Activated T-cell treated with anti-CD3 and anti-CD28 coated beads for 1 hour (primary cell): Measurements from ENCODE around the gene CFTR.
"Not testable (repeated sequence)": the region's sequence is repeated elsewhere in the genome, so short reads cannot be mapped to it uniquely, and the experiment has no call there.

Experiments
- DNase-seq: peaks from one replicate; pipeline ENCODE4 v3.0.0-alpha.2; 2020; ENCODE audit warnings: low read depth

CFTR gene

DNA sequence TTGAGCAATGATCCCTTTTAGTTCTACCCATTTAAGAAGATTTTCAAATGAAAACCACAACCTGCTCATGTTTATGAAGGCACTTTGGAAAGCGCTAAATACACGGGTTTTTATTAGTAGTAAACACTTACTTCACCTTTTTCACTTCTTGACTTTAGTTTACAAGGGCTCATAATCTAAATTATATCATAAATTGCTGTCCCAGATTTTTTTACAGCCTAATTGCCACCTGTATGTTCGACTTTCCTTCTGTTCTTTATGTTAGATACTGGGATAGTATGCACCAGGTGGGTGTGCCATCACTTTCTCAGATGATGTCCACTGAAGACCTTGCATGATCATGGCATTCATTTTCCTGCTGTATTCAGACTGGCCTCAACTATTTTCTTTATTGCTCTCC is 22.5 kb downstream of the CFTR start:
- DNase-seq, result no peak

- DNase-seq, result no peak
Observed at GRCh38 chr7:117505238-117505637, 25.4 kb downstream of the CFTR start.

- DNase-seq, result no peak
Observed at GRCh38 chr7:117508676-117509075, 28.9 kb downstream of the CFTR start.

GRCh38 chr7:117517194-117517593 is 37.4 kb downstream of the CFTR start:
- not testable (repeated sequence) for DNase-seq

- no peak for DNase-seq
Observed at GRCh38 chr7:117530390-117530789, 50.6 kb downstream of the CFTR start.

DNA sequence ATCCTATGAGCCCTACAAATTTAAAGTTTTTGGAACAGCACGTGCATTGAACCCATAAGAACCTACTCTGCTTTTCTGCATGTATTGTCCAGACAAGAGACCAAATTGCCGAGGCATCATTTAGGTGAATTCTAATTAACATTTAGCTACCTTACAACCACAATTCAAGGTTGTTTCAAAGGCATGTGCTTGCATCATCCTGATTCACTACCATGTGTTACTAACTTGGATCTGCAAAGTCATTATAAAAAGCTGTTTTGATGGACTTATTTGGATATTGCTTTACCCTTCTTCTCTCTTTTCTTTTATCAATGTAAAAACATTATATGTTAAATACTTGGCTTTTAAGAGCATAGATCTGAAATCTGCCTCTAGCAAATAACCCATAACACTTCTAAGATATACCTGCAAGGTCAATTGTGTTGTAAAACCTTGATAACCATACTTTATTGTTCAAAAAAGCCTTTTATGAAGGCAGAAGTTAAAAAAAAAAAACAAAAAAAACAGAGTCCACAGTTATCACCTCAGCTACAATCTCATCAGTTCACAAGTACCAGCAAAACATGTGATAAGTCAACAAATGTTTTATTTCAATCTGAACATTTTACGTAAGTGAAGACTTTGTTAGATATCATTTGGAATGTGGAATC is 51.9 kb downstream of the CFTR start:
- DNase-seq, result no peak

DNA sequence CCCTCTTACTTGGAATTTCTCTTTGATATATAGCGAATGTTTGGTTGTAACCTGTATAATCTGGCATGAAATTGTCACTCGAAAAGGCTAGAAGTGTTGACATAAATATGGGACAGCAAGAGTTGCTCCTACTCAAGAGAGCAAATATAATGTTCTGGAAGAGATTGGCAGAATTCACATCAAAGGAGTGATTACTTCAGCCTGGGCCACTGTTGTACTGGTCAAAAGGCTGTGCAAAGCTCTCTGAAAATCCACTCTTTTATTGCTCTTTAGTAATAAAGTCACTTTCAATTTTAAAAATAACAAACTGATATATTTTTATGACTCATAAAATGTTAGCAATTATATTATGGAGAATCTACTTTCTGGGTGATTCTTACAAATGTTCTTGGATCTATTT is 58.2 kb downstream of the CFTR start:
- DNase-seq, result no peak

DNA sequence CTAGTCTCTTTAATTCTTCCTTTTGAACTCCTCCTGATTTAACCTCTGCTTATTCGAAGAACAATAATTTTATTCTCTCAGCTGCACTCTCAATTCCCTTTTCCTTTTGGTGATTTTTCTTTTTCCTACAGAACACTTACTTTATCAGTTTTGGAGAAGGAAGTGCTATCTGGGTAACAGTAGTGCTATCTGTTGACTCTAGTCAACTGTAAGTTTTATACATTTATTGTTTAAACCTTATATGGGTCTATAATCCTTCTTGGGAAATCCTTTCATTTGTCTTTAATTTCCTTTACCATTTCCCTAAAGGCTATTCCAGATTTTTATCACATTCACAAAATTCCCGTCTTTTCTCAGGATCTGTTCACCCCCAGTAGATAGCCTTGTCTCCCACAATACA is 64.2 kb downstream of the CFTR start:
- DNase-seq, result no peak

DNA sequence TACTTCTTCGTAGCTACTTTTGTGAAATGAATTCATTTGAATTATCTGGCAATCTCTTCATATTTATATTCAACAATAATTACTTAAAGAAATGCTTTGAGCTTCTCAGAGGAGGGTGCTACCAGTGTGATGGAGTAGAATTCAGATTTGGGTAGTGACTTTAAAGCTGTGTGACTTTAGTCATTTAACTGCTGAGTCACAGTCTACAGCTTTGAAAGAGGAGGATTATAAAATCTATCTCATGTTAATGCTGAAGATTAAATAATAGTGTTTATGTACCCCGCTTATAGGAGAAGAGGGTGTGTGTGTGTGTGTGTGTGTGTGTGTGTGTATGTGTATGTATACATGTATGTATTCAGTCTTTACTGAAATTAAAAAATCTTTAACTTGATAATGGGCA is 68.2 kb downstream of the CFTR start:
- DNase-seq, result no peak

GRCh38 chr7:117550625-117551024 is 70.8 kb downstream of the CFTR start:
- DNase-seq, result no peak

DNA sequence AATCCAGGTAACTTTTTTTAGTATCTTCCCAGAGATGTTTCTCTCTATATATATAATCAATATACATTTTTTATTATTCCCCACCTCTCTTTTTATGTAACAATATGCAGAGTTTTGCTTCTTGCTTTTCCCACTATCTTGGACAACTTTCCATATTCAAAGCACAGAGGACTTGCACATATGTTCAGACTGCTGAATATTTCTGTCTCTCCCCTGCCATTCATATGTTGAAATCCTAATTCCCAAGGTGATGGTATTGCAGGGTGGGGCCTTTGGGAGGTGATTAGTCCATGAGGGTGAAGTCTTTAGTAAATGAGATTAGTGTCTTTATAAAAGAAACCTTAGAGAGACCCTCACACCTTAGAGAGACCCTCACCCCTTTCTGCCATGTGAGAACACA is 72.8 kb downstream of the CFTR start:
- DNase-seq, result no peak

GRCh38 chr7:117555260-117555659 is 75.4 kb downstream of the CFTR start:
- no peak for DNase-seq

DNA sequence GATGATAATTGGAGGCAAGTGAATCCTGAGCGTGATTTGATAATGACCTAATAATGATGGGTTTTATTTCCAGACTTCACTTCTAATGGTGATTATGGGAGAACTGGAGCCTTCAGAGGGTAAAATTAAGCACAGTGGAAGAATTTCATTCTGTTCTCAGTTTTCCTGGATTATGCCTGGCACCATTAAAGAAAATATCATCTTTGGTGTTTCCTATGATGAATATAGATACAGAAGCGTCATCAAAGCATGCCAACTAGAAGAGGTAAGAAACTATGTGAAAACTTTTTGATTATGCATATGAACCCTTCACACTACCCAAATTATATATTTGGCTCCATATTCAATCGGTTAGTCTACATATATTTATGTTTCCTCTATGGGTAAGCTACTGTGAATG is 79.6 kb downstream of the CFTR start:
- DNase-seq, result no peak

- DNase-seq, result no peak
Observed at GRCh38 chr7:117560030-117560429, 80.2 kb downstream of the CFTR start.

DNA sequence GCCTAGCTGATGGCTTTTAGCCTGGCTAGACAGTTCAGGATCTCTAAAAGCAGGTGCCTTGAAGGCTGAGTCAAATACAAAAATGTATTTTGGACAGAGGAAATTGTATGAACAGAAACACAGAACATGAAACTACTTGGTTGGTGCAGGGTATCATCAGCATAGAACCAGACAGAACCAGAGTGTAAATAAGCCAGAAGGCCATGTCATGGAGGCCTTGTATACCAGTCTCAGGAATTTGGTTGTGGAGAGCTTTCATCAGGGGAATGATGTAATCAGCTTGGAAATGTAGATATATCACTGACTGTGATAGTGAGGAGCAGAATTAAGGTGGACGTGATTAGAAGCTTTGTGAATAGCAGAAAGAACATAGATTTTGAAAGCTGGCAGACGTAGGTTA is 82.9 kb downstream of the CFTR start:
- no peak for DNase-seq

GRCh38 chr7:117564080-117564479 is 84.3 kb downstream of the CFTR start:
- no peak for DNase-seq

DNA sequence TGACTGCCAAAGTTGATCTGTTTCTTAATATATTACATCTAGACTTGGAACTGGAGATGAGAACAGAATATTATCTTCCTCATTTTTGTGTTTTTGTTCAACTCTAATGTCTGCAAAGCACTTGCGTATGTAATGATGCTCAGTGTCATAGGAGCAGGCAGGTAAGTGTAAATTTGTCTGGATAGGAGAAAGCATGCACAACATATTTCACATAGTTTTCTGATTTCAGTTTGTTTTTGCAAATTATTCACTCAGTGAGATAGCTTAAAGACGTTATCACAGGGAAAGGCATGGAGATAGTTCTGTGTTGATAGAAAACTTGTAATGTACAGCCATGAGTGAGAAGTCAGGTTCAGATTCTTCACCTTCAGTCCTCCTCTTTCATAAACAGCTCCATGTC is 84.8 kb downstream of the CFTR start:
- no peak for DNase-seq

DNA sequence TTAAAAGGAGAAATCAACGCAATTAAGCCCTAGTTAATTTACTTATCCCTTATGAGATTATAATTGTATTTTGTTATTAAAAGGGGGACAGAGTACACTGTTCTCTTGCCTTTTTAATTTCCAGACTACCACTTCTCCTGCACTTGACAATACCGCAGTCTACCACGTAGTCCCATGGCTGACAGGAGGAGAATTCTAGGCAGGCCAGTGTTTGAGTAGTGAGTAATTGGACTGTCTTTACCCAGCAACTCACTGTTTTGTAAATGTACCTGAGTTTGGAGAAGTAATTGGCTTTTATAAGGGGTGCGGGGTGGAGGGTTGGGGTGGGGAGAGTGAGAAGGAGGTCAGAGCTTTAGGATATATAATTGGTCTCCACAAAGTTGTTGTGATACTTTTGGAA is 85.4 kb downstream of the CFTR start:
- DNase-seq, result no peak

- DNase-seq, result no peak
Observed at GRCh38 chr7:117567781-117568180, 88.0 kb downstream of the CFTR start.

DNA sequence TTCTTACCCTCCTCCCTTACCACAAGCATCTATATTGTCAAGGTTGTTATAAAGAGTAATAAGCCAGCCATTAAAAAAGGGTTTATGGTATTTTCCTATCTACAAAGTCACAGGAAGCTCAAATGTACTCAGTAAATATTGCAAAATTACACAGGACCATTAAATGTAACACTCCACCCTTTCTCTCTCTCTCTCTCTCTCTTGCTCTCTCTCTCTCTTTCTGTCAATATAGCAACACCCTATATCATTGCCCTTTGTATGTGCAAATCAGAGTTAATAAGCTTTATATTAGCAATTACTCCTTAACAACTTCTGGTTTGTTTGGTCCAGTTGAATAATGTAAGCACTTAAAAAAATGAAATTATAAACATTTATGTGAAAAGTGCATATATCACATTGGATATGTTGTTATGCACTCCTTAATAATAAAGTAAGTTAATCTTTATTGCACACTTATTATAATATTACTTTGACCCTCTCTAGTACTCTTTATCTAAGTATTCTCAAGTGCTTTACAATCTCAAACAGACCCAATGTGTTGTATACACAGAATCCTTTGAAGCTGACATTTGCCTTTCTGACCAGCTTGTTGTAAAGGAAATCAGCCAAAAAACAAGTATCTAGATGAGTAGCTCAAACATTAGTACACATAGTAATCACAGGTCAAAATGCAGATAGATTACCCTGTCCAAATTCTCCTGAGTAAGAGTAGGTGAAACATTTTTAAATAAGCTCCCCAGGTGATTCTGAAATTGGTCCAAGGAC is 93.2 kb downstream of the CFTR start:
- no peak for DNase-seq

GRCh38 chr7:117581424-117581823 is 101.6 kb downstream of the CFTR start:
- no peak for DNase-seq

GRCh38 chr7:117582219-117582704 is 102.4 kb downstream of the CFTR start:
- DNase-seq, result no peak

GRCh38 chr7:117587931-117588330 is 108.1 kb downstream of the CFTR start:
- no peak for DNase-seq

- DNase-seq, result no peak
Observed at GRCh38 chr7:117588352-117588794, 108.5 kb downstream of the CFTR start.
